WERI-Rb-1 (cell line): ENCODE results near the gene COL8A1.
A peak's percentile ranks its signal among the peaks of the same experiment; 100 is the strongest.

ENCODE experiments used
- DNase-seq: peaks from one replicate; pipeline ENCODE4 v3.0.0-alpha.2; 2020
- H3K27ac ChIP-seq: fragments of 250-450 bp; sonication (Bioruptor Pico); 2 replicates; pipeline ENCODE4 v1.5.1; 2020; ENCODE audit warnings: mild to moderate bottlenecking, moderate library complexity
- H3K27me3 ChIP-seq: fragments of 250-450 bp; sonication (Bioruptor Pico); 2 replicates; pipeline ENCODE4 v1.5.1; 2021; ENCODE audit warnings: mild to moderate bottlenecking, low read depth, moderate library complexity; ENCODE audit not compliant: insufficient read depth, severe bottlenecking
- H3K36me3 ChIP-seq: fragments of 250-450 bp; sonication (Bioruptor Pico); 2 replicates; pipeline ENCODE4 v1.5.1; 2020; ENCODE audit warnings: mild to moderate bottlenecking, moderate library complexity
- H3K4me3 ChIP-seq: 2 replicates; pipeline ENCODE4 v1.5.1; 2011; ENCODE audit warnings: low read depth, mild to moderate bottlenecking, control low read depth, low read length
- H3K9me3 ChIP-seq: fragments of 250-450 bp; sonication (Bioruptor Pico); 2 replicates; pipeline ENCODE4 v1.5.1; 2021; ENCODE audit warnings: mild to moderate bottlenecking, moderate library complexity; ENCODE audit not compliant: severe bottlenecking
- TF ChIP-seq, protein P1 (sequence below): IDR thresholded peaks from 2 replicates; pipeline ENCODE4 v1.5.1; 2011; ENCODE audit warnings: low read depth, mild to moderate bottlenecking, control low read depth, inconsistent platforms, low read length

Gene COL8A1

DNA sequence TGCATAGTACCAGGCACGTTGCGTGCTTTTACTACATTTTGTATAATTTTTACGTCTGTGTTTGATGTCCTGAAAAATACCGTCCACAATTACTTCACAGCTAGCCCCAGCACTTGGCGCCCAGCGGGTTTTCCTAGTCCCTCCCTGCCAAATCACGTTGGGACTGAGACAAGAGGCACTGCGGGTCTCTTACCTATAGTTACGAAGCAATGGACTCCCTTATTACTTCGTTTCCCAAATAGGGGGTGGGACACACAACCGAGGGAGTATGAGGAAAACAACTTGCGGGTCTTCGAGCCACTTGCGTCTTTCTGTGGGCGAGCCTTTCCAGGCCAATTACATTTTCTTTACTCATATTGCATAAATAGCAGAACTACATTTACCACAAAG, 178.6 kb downstream of the COL8A1 start:
- TF ChIP-seq, protein P1, sequence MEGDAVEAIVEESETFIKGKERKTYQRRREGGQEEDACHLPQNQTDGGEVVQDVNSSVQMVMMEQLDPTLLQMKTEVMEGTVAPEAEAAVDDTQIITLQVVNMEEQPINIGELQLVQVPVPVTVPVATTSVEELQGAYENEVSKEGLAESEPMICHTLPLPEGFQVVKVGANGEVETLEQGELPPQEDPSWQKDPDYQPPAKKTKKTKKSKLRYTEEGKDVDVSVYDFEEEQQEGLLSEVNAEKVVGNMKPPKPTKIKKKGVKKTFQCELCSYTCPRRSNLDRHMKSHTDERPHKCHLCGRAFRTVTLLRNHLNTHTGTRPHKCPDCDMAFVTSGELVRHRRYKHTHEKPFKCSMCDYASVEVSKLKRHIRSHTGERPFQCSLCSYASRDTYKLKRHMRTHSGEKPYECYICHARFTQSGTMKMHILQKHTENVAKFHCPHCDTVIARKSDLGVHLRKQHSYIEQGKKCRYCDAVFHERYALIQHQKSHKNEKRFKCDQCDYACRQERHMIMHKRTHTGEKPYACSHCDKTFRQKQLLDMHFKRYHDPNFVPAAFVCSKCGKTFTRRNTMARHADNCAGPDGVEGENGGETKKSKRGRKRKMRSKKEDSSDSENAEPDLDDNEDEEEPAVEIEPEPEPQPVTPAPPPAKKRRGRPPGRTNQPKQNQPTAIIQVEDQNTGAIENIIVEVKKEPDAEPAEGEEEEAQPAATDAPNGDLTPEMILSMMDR: no peak
- Histone ChIP-seq H3K27ac (peak overlapping the region; percentile 94), H3K9me3 (no peaks in the 10 kb centered on the region), H3K36me3 (peaks cover 27% of the 10 kb centered on the region), H3K27me3 (no peaks in the 10 kb centered on the region), H3K4me3 (peak overlapping the region; percentile 58)
- DNase-seq: peak; percentile 45

DNA sequence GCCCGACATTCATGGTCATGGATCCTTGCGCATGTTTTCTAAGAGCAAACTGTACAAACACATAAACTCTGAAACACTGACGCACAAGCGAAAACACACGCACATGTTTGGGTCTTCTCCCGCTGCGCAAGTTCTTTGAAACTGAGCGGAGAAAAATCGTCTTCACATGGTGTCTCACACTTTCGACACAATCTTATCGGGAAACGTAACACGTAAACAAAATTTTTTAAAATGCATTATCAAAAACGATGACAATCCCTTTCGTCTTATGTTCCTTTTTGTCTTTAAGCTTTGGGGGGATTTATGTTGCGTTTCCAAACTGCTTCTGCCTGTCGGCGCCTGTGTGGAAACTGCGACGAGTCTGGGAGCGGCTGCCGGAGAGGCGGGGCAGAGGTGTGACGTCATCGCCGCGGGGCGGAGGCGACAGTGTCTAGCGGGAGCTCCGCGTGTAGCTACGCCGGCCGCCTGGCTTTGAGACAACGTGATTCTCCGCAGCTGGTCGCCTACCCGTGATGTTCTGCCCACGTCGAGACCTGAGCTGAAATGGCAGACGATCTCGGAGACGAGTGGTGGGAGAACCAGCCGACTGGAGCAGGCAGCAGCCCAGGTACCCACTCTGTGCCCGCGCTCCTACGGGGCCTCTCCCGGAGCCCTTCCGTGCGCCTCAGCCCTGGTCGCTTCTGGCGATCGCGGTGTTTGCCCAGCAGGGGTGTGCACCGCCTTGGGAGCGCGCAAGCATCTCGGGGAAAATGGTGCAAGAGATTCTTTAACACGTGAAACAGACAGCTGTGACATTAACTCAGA, 179.2 kb downstream of the COL8A1 start, which contains the start of gene CMSS1:
TSS of gene CMSS1 (plus strand) at position 426 of the 804 bp plus-strand sequence.
- Histone ChIP-seq H3K36me3 (peaks cover 33% of the 10 kb centered on the region), H3K27ac (peak within 1 kb of the TSS; percentile 94), H3K9me3 (no peaks in the 10 kb centered on the region), H3K4me3 (peak within 1 kb of the TSS; percentile 58), H3K27me3 (no peaks in the 10 kb centered on the region)
- DNase-seq: peak; percentile 95
- TF ChIP-seq, protein P1: peak; percentile 24; the same call in 1 of the 2 replicates

DNA sequence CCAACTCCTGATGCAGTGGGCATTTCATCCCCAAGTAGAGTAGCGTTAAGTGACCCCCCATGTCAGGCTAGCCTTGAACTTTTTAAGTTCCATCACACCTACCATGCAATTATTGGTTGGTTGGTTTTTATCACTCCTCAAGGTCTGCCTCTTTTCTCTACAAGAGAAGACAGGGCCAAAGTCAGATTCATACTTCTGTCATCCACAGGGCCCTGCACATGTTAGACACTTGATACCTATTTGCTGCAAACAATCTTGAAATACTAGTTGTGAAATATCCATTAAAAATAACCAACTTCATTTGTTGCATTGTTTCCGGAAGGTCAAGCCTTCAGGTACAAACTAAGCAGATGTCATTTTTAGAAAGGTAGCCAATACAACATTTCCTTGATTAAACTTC, 180.4 kb downstream of the COL8A1 start:
- no peaks in the 10 kb centered on the region for H3K9me3 ChIP-seq
- H3K27ac ChIP-seq: no peak overlapping the region

DNA sequence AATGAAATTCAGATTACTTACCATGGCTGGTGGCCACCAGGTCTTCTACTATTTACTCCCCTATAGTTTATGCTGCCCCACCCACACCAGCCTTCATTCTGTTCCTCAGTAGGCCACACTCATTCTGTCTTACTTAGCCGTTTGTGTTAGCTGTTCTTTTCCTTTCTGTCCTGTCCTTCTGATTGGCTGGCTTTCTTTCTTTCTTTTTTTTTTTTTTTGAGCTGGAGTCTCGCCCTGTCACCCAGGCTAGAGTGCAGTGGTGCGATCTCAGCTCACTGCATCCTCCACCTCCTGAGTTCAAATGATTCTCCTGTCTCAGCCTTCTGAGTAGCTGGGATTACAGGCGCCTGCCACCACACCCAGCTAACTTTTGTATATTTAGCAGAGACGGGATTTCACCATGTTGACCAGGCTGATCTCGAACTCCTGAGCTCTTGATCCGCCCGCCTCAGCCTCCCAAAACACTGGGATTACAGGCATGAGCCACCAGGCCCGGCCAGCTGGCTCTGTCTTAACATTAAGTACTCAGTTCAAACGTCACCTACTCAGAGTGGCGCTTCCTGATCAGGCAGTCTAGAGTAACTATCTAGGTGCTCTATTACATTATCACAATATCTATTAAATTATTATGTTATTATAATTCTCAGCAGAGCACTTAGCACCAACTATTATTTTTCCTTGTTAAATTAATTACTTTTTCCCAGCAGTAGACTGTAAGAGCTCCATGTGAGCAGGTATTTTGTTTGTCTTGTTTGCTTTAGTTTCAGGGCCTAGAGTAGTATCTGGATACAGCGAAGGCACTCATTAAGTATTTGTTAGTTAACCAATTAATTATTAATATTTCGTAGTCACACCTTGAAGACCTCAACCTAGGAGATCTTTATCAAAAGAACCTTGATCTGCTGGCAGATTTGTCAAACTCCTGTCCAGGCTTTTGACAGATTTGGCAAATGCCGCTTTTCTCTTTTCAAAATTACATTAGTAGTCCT, 185.6 kb downstream of the COL8A1 start:
- H3K27me3 ChIP-seq: no peaks in the 10 kb centered on the region
- H3K36me3 ChIP-seq: peaks cover 30% of the 10 kb centered on the region
- TF ChIP-seq, protein P1: no peak
- peak; percentile 94 for DNase-seq
- peak overlapping the region; percentile 88 for H3K27ac ChIP-seq
- peak overlapping the region; percentile 12 for H3K4me3 ChIP-seq
- no peaks in the 10 kb centered on the region for H3K9me3 ChIP-seq

More for the DNA sequence above, 180.4 kb downstream of the COL8A1 start:
- Histone ChIP-seq H3K36me3 (peaks cover 34% of the 10 kb centered on the region), H3K27me3 (no peaks in the 10 kb centered on the region), H3K4me3 (peak overlapping the region; percentile 58)
- TF ChIP-seq, protein P1: no peak
- no peak for DNase-seq

DNA sequence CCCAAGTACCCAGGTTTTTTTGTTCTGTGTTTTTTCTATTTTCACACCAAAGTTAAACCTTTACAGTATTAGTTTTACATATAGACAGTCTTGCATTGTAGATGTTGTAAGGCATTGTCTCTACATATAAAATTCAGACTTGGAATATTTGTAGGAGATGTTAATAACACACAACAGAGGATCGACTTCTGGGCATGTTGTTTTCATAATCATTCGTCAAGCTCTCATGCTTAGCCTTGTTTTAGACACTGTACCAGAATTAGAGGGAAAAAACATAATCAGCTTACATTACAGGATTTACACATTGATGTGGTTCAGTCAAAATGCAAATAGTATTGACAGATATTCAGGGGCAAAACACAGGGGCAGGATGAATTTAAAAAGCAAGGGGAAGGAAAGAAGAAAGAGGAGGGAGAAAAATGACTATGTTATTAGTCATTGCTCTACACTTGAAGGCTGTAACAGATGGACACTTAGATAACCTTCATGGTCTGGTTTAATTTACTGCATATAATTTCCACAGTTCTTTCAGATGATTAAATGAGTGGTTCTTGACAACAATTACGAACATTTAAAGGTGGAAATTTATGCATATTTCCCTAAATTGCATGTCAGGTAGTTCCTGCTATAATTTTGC, 186.7 kb downstream of the COL8A1 start:
- TF ChIP-seq, protein P1: no peak
- Histone ChIP-seq H3K36me3 (peaks cover 23% of the 10 kb centered on the region), H3K27ac (peak overlapping the region; percentile 88), H3K27me3 (no peaks in the 10 kb centered on the region), H3K9me3 (no peaks in the 10 kb centered on the region), H3K4me3 (peak overlapping the region; percentile 12; the same call in 1 of the 2 replicates)
- DNase-seq: no peak
